Esophagus muscularis mucosa (tissue), 4 donors: ENCODE data around the gene BBLN.

ENCODE experiments used
- EP300 ChIP-seq: sonication (generic); formaldehyde crosslinking; IDR thresholded peaks from one replicate; pipeline ENCODE4 v1.6.1; 2017; ENCODE audit warnings: antibody characterized with exemption
- POLR2A ChIP-seq: fragments of 450-650 bp; IDR thresholded peaks from one replicate; pipeline ENCODE4 v1.6.1; 2017; ENCODE audit warnings: antibody characterized with exemption, moderate library complexity, mild to moderate bottlenecking, low read depth
- TF ChIP-seq, protein P1 (sequence below), 3 experiments: fragments of 200-600 bp in 2 of 3; fragments of 450-650 bp in 1 of 3; sonication (generic) in 2 of 3; IDR thresholded peaks; one replicate each; pipeline ENCODE4 v1.5.1; 2017 to 2019; ENCODE audit warnings: antibody characterized with exemption in 3 of 3, mild to moderate bottlenecking in 2 of 3, moderate library complexity in 1 of 3

- TF ChIP-seq EP300: no peak
- TF ChIP-seq POLR2A: no peak
- TF ChIP-seq, protein P1, sequence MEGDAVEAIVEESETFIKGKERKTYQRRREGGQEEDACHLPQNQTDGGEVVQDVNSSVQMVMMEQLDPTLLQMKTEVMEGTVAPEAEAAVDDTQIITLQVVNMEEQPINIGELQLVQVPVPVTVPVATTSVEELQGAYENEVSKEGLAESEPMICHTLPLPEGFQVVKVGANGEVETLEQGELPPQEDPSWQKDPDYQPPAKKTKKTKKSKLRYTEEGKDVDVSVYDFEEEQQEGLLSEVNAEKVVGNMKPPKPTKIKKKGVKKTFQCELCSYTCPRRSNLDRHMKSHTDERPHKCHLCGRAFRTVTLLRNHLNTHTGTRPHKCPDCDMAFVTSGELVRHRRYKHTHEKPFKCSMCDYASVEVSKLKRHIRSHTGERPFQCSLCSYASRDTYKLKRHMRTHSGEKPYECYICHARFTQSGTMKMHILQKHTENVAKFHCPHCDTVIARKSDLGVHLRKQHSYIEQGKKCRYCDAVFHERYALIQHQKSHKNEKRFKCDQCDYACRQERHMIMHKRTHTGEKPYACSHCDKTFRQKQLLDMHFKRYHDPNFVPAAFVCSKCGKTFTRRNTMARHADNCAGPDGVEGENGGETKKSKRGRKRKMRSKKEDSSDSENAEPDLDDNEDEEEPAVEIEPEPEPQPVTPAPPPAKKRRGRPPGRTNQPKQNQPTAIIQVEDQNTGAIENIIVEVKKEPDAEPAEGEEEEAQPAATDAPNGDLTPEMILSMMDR (IDR thresholded peaks at IDR 0.05): no peak
Observed at GRCh38 chr9:128153947-128154695, 5.9 kb upstream of the BBLN start.
